DND-41 (cell line): ENCODE data around the gene ARHGAP4.

Experiments used
- EZH2 ChIP-seq: IDR thresholded peaks from 3 replicates; pipeline ENCODE4 v1.6.1; 2012; ENCODE audit warnings: borderline replicate concordance, low read depth, mild to moderate bottlenecking, moderate library complexity, low read length, inconsistent platforms; ENCODE audit not compliant: severe bottlenecking
- TF ChIP-seq, protein P1 (sequence below): IDR thresholded peaks from 2 replicates; pipeline ENCODE4 v1.5.1; 2012; ENCODE audit warnings: borderline replicate concordance, low read length, moderate library complexity, mild to moderate bottlenecking; ENCODE audit not compliant: poor library complexity, severe bottlenecking; ENCODE audit errors: extremely low read depth

DNA sequence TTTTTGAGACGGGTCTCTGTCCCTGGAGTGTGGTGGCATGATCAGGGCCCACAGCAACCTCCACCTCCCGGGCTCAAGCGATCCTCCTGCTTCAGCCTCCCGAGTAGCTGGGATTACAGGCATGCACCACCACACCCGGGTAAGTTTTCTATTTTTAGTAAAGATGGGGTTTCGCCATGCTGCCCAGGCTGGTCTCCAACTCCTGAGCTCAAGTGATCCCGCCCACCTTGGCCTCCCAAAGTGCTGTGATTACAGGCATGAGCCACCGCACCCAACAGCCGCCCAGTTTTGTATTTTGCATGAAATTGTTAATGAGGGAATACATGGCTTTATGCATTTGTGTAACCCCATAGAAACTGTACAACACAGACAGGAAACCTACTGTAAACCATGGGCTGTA is 2.8 kb upstream of the ARHGAP4 start:
- TF ChIP-seq, protein P1, sequence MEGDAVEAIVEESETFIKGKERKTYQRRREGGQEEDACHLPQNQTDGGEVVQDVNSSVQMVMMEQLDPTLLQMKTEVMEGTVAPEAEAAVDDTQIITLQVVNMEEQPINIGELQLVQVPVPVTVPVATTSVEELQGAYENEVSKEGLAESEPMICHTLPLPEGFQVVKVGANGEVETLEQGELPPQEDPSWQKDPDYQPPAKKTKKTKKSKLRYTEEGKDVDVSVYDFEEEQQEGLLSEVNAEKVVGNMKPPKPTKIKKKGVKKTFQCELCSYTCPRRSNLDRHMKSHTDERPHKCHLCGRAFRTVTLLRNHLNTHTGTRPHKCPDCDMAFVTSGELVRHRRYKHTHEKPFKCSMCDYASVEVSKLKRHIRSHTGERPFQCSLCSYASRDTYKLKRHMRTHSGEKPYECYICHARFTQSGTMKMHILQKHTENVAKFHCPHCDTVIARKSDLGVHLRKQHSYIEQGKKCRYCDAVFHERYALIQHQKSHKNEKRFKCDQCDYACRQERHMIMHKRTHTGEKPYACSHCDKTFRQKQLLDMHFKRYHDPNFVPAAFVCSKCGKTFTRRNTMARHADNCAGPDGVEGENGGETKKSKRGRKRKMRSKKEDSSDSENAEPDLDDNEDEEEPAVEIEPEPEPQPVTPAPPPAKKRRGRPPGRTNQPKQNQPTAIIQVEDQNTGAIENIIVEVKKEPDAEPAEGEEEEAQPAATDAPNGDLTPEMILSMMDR: no peak
- no peak for TF ChIP-seq EZH2
